DND-41 (cell line): Measurements from ENCODE around the gene MICALL2.

ENCODE experiments used
- EZH2 ChIP-seq: IDR thresholded peaks from 3 replicates; pipeline ENCODE4 v1.6.1; 2012; ENCODE audit warnings: borderline replicate concordance, low read depth, mild to moderate bottlenecking, moderate library complexity, low read length, inconsistent platforms; ENCODE audit not compliant: severe bottlenecking
- TF ChIP-seq, protein P1 (sequence below): IDR thresholded peaks from 2 replicates; pipeline ENCODE4 v1.5.1; 2012; ENCODE audit warnings: borderline replicate concordance, low read length, moderate library complexity, mild to moderate bottlenecking; ENCODE audit not compliant: poor library complexity, severe bottlenecking; ENCODE audit errors: extremely low read depth

DNA sequence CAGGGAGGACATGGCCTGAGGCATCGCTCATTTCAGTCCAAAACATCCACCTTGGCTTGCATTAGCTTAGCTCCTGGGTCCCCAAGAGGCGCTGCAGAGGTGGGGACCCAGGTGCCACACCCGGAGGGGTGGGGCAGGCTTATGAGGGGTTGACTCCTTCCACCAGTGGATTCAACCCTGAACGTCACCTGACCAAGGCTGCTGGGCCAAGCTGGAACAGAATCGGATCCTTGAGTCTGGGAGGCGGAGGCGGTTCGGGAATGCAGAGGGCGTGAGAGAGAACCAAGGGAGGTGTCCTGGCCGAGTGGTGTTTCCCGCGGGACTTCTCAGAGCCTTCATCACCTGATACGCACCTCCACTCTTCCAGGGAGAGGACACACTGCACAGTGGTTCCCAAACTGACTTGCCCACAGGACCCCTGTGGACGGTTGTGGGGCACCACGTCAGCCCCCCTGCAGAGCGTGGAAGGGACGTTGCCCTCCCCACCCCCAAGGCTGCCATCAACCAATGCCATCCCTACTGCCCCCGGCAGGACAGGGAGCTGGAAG lies 4.5 kb upstream of the MICALL2 start:
- TF ChIP-seq, protein P1, sequence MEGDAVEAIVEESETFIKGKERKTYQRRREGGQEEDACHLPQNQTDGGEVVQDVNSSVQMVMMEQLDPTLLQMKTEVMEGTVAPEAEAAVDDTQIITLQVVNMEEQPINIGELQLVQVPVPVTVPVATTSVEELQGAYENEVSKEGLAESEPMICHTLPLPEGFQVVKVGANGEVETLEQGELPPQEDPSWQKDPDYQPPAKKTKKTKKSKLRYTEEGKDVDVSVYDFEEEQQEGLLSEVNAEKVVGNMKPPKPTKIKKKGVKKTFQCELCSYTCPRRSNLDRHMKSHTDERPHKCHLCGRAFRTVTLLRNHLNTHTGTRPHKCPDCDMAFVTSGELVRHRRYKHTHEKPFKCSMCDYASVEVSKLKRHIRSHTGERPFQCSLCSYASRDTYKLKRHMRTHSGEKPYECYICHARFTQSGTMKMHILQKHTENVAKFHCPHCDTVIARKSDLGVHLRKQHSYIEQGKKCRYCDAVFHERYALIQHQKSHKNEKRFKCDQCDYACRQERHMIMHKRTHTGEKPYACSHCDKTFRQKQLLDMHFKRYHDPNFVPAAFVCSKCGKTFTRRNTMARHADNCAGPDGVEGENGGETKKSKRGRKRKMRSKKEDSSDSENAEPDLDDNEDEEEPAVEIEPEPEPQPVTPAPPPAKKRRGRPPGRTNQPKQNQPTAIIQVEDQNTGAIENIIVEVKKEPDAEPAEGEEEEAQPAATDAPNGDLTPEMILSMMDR, result no peak
- TF ChIP-seq EZH2, result no peak
